Measurements from ENCODE around the gene PITX1.

Gene PITX1

DNA sequence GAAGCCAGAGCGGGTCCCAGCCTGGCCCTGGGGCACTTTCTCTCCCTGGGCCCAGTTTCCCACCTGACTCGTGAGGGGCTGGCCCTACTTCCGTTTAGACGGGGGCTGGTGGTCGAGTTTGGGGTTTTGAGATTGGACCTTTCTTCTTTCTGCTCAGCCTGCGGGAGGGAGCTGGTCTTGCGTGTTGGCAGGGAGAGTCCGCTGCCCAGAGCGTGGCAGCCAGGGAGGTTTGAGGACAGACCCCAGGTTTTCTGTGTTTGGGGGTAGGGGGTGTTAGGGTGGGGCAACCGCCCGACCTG, 6.0 kb upstream of the PITX1 start:
- no peaks in the 10 kb centered on the region; the same call in 1 of the 2 replicates for H3K27me3 ChIP-seq (ENCODE audit: insufficient read depth, low read length)

DNA sequence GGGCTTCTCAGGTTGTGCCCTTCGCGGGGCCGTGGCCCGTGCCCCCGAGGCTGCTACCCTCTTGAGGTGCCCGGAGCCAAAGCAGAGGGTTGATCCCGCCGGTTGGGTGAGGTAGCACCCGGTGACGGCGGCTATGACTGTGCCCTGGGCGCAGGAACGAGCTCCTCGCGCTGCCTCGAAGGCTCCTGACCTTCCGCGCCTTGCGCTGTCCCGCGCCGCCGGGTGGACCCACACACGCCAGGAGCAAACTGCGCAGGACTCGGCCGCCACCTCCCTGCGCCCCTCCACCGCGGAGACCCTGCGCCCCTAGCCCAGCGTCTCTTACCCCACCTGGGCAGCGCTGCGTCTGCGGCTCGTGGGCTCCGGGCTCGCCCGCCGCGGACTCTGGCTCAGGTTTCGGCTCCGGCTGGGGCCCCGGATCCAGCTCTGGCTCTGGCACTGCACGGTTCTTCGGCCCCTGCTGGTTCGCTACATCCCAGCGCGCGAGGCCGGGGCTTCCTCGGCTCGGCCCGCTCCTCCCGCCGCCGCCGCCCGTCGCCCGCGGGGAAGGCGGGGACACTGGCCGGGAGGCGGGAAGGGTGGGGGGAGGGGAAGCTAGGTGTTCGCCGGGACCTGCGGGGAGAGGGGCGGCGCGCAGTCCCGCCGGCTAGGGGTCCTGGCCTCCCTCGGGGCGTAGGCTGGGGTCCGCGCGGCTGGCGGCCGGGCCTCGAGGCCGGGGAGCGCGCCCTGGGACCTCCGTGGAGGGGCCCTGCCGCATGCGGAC, 5.4 kb upstream of the PITX1 start:
- H3F3A ChIP-seq (ENCODE audit: insufficient read depth, low read length) = no peaks in the 10 kb centered on the region
- H3K4me2 ChIP-seq (ENCODE audit: low read length) = no peak overlapping the region
- H3K9me3 ChIP-seq (ENCODE audit: low read length) = no peaks in the 10 kb centered on the region
- no peak overlapping the region for H3K4me3 ChIP-seq (ENCODE audit: low read depth, low read length, poor library complexity, severe bottlenecking)
- H3K27me3 ChIP-seq (ENCODE audit: insufficient read depth, low read length) = no peaks in the 10 kb centered on the region; the same call in 1 of the 2 replicates
- H3K9me2 ChIP-seq (ENCODE audit: low read depth, low read length) = no peaks in the 10 kb centered on the region
- no peak overlapping the region for H3K27ac ChIP-seq (ENCODE audit: low read depth, low read length, poor library complexity, severe bottlenecking)
- H3K36me3 ChIP-seq (ENCODE audit: insufficient read depth, low read length) = no peaks in the 10 kb centered on the region; the same call in 1 of the 2 replicates
- no peak overlapping the region for H2AFZ ChIP-seq (ENCODE audit: low read length)
- TF ChIP-seq EZH2 (IDR thresholded peaks at IDR 0.05; ENCODE audit: borderline replicate concordance, low read length) = no peak
- H4K20me1 ChIP-seq (ENCODE audit: insufficient read depth, low read length) = no peaks in the 10 kb centered on the region
- no peak overlapping the region for H3K9ac ChIP-seq (ENCODE audit: low read length)
- H3K79me2 ChIP-seq (ENCODE audit: insufficient read depth, low read length) = no peaks in the 10 kb centered on the region
- peaks cover 25% of the 10 kb centered on the region for H3K4me1 ChIP-seq (ENCODE audit: insufficient read depth, low read length, severe bottlenecking)

More for the DNA sequence above, 6.0 kb upstream of the PITX1 start:
- no peak for TF ChIP-seq EZH2 (IDR thresholded peaks at IDR 0.05; ENCODE audit: borderline replicate concordance, low read length)
- TF ChIP-seq, protein P1, sequence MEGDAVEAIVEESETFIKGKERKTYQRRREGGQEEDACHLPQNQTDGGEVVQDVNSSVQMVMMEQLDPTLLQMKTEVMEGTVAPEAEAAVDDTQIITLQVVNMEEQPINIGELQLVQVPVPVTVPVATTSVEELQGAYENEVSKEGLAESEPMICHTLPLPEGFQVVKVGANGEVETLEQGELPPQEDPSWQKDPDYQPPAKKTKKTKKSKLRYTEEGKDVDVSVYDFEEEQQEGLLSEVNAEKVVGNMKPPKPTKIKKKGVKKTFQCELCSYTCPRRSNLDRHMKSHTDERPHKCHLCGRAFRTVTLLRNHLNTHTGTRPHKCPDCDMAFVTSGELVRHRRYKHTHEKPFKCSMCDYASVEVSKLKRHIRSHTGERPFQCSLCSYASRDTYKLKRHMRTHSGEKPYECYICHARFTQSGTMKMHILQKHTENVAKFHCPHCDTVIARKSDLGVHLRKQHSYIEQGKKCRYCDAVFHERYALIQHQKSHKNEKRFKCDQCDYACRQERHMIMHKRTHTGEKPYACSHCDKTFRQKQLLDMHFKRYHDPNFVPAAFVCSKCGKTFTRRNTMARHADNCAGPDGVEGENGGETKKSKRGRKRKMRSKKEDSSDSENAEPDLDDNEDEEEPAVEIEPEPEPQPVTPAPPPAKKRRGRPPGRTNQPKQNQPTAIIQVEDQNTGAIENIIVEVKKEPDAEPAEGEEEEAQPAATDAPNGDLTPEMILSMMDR (IDR thresholded peaks at IDR 0.05; ENCODE audit: low read length) = no peak
- Histone ChIP-seq H4K20me1 (ENCODE audit: insufficient read depth, low read length) (no peaks in the 10 kb centered on the region), H3K79me2 (ENCODE audit: insufficient read depth, low read length) (no peaks in the 10 kb centered on the region), H3K9ac (ENCODE audit: low read length) (no peak overlapping the region), H3K4me2 (ENCODE audit: low read length) (no peak overlapping the region; the same call in 1 of the 2 replicates), H3K36me3 (ENCODE audit: insufficient read depth, low read length) (no peaks in the 10 kb centered on the region; the same call in 1 of the 2 replicates), H3K4me1 (ENCODE audit: insufficient read depth, low read length, severe bottlenecking) (peaks cover 20% of the 10 kb centered on the region), H3F3A (ENCODE audit: insufficient read depth, low read length) (no peaks in the 10 kb centered on the region), H2AFZ (ENCODE audit: low read length) (no peak overlapping the region), H3K27ac (ENCODE audit: low read depth, low read length, poor library complexity, severe bottlenecking) (no peak overlapping the region), H3K4me3 (ENCODE audit: low read depth, low read length, poor library complexity, severe bottlenecking) (no peak overlapping the region), H3K9me2 (ENCODE audit: low read depth, low read length) (no peaks in the 10 kb centered on the region), H3K9me3 (ENCODE audit: low read length) (no peaks in the 10 kb centered on the region)

DNA sequence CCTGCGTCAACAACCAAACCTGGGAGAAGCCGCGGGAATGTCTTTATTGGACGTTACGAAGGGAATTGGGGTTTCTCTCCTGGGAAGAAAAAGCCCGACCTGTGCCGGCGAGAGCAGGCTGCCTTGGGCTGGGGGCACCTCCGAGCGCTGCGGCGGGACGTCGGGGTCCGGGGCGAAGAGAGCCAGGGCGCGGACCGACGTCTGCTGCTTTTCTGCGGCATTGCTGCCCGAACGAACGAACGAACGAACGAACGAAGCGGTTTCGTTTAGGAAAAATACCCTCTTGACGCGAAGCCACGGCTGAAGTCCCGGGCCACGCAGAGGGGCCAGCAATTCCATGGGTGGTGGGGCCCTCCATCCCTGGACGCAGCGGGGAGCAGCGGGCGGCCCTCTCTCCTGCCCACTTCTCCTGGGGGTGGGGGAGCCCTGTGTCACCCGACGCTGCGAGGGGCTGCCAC, 4.8 kb upstream of the PITX1 start:
- H3K4me2 ChIP-seq (ENCODE audit: low read length) = no peak overlapping the region
- H3K79me2 ChIP-seq (ENCODE audit: insufficient read depth, low read length) = no peaks in the 10 kb centered on the region
- H3K27ac ChIP-seq (ENCODE audit: low read depth, low read length, poor library complexity, severe bottlenecking) = no peak overlapping the region
- no peaks in the 10 kb centered on the region; the same call in 1 of the 2 replicates for H3K27me3 ChIP-seq (ENCODE audit: insufficient read depth, low read length)
- H2AFZ ChIP-seq (ENCODE audit: low read length) = no peak overlapping the region
- no peak overlapping the region for H3K4me3 ChIP-seq (ENCODE audit: low read depth, low read length, poor library complexity, severe bottlenecking)
- H3K36me3 ChIP-seq (ENCODE audit: insufficient read depth, low read length) = no peaks in the 10 kb centered on the region; the same call in 1 of the 2 replicates
- H3K9me3 ChIP-seq (ENCODE audit: low read length) = no peaks in the 10 kb centered on the region
- no peaks in the 10 kb centered on the region for H4K20me1 ChIP-seq (ENCODE audit: insufficient read depth, low read length)
- no peaks in the 10 kb centered on the region for H3K9me2 ChIP-seq (ENCODE audit: low read depth, low read length)
- peaks cover 27% of the 10 kb centered on the region for H3K4me1 ChIP-seq (ENCODE audit: insufficient read depth, low read length, severe bottlenecking)
- no peak overlapping the region for H3K9ac ChIP-seq (ENCODE audit: low read length)
- TF ChIP-seq, protein P1 (IDR thresholded peaks at IDR 0.05; ENCODE audit: low read length) = no peak
- no peak for TF ChIP-seq EZH2 (IDR thresholded peaks at IDR 0.05; ENCODE audit: borderline replicate concordance, low read length)
- H3F3A ChIP-seq (ENCODE audit: insufficient read depth, low read length) = no peaks in the 10 kb centered on the region
